Measurements from ENCODE around the gene DPEP2.
"Not testable (repeated sequence)": the region's sequence is repeated elsewhere in the genome, so short reads cannot be mapped to it uniquely, and the experiment has no call there.

DPEP2 gene

GRCh38 chr16:67954421-67955196 lies 44.7 kb downstream of the DPEP2 start:
- no peak for DNase-seq (ENCODE audit: low read depth in 2 of 2)

GRCh38 chr16:67953641-67954375 lies 45.5 kb downstream of the DPEP2 start:
- no peak for DNase-seq (ENCODE audit: low read depth in 2 of 2)

- DNase-seq (ENCODE audit: low read depth in 2 of 2), result no peak
Observed at GRCh38 chr16:67951485-67951884, 47.8 kb downstream of the DPEP2 start.

- DNase-seq (ENCODE audit: low read depth in 2 of 2), result no peak
Observed at GRCh38 chr16:67950335-67950843, 48.9 kb downstream of the DPEP2 start.

GRCh38 chr16:67949645-67950044 lies 49.6 kb downstream of the DPEP2 start:
- DNase-seq (ENCODE audit: low read depth in 2 of 2), result no peak

- no peak for DNase-seq (ENCODE audit: low read depth in 2 of 2)
Observed at GRCh38 chr16:67948015-67948414, 51.3 kb downstream of the DPEP2 start.

- no peak for DNase-seq (ENCODE audit: low read depth in 2 of 2)
Observed at GRCh38 chr16:67946966-67947558, 52.2 kb downstream of the DPEP2 start.

- DNase-seq (ENCODE audit: low read depth in 2 of 2), result no peak
Observed at GRCh38 chr16:67946128-67946569, 53.1 kb downstream of the DPEP2 start.

- DNase-seq (ENCODE audit: low read depth in 2 of 2), result no peak
Observed at GRCh38 chr16:67945392-67945933, 53.8 kb downstream of the DPEP2 start.

GRCh38 chr16:67944690-67945391 lies 54.4 kb downstream of the DPEP2 start:
- no peak for DNase-seq (ENCODE audit: low read depth in 2 of 2)

GRCh38 chr16:67943619-67944504 lies 55.4 kb downstream of the DPEP2 start, which contains the start of gene LCAT:
Gene LCAT, minus strand, starts transcription at chr16:67944120. Its CDS starts 19 bp downstream, at chr16:67944101.
- no peak for DNase-seq (ENCODE audit: low read depth in 2 of 2)

GRCh38 chr16:67943256-67943618 lies 56.0 kb downstream of the DPEP2 start:
- DNase-seq (ENCODE audit: low read depth in 2 of 2), result no peak

- DNase-seq (ENCODE audit: low read depth in 2 of 2), result no peak
Observed at GRCh38 chr16:67942510-67943255, 56.6 kb downstream of the DPEP2 start.

GRCh38 chr16:67942200-67942509 lies 57.1 kb downstream of the DPEP2 start:
- no peak for DNase-seq (ENCODE audit: low read depth in 2 of 2)

GRCh38 chr16:67941469-67942199 lies 57.6 kb downstream of the DPEP2 start:
- no peak for DNase-seq (ENCODE audit: low read depth in 2 of 2)

- DNase-seq (ENCODE audit: low read depth in 2 of 2), result no peak
Observed at GRCh38 chr16:67940446-67941089, 58.7 kb downstream of the DPEP2 start.

- no peak for DNase-seq (ENCODE audit: low read depth in 2 of 2)
Observed at GRCh38 chr16:67939507-67940445, 59.5 kb downstream of the DPEP2 start.

GRCh38 chr16:67937713-67938112 lies 61.6 kb downstream of the DPEP2 start:
- not testable (repeated sequence) for DNase-seq (ENCODE audit: low read depth in 2 of 2)
